Measurements from ENCODE around the gene NLRC5.

The NLRC5 gene

GRCh38 chr16:56997264-56997663, 7.9 kb downstream of the NLRC5 start:
- H3K4me3 ChIP-seq: no peak overlapping the region
- no peak for DNase-seq (ENCODE audit: low spot score)
- no peak for TF ChIP-seq CTCF (IDR thresholded peaks at IDR 0.05)
- no peak overlapping the region for H3K27ac ChIP-seq

GRCh38 chr16:56997931-56998330, 8.6 kb downstream of the NLRC5 start:
- DNase-seq (ENCODE audit: low spot score): no peak
- no peak overlapping the region for H3K27ac ChIP-seq
- TF ChIP-seq CTCF (IDR thresholded peaks at IDR 0.05): no peak
- H3K4me3 ChIP-seq: no peak overlapping the region

- no peak for TF ChIP-seq CTCF (IDR thresholded peaks at IDR 0.05)
- no peak for DNase-seq (ENCODE audit: low spot score)
- no peak overlapping the region for H3K4me3 ChIP-seq
- H3K27ac ChIP-seq: no peak overlapping the region
Observed at GRCh38 chr16:56998352-56998751, 9.0 kb downstream of the NLRC5 start.

GRCh38 chr16:56998861-56999260, 9.5 kb downstream of the NLRC5 start:
- DNase-seq (ENCODE audit: low spot score): no peak
- no peak overlapping the region for H3K4me3 ChIP-seq
- H3K27ac ChIP-seq: peak overlapping the region; percentile 78 to 87
- no peak for TF ChIP-seq CTCF (IDR thresholded peaks at IDR 0.05)

- DNase-seq (ENCODE audit: low spot score): no peak
- H3K27ac ChIP-seq: peak overlapping the region; percentile 78 to 87
- no peak for TF ChIP-seq CTCF (IDR thresholded peaks at IDR 0.05)
- no peak overlapping the region for H3K4me3 ChIP-seq
Observed at GRCh38 chr16:56999409-57000270, 10.3 kb downstream of the NLRC5 start.

GRCh38 chr16:57000271-57001025, 11.1 kb downstream of the NLRC5 start:
- no peak for TF ChIP-seq CTCF (IDR thresholded peaks at IDR 0.05)
- peak; percentile 87 for DNase-seq (ENCODE audit: low spot score)
- Histone ChIP-seq H3K27ac (peak overlapping the region; percentile 78 to 87), H3K4me3 (no peak overlapping the region)

Data from coronary artery (tissue), 2 donors.